ENCODE results near the gene ARHGEF7.

Gene ARHGEF7

GRCh38 chr13:111329641-111330040 lies 214.5 kb downstream of the ARHGEF7 start:
- no peak for DNase-seq

DNA sequence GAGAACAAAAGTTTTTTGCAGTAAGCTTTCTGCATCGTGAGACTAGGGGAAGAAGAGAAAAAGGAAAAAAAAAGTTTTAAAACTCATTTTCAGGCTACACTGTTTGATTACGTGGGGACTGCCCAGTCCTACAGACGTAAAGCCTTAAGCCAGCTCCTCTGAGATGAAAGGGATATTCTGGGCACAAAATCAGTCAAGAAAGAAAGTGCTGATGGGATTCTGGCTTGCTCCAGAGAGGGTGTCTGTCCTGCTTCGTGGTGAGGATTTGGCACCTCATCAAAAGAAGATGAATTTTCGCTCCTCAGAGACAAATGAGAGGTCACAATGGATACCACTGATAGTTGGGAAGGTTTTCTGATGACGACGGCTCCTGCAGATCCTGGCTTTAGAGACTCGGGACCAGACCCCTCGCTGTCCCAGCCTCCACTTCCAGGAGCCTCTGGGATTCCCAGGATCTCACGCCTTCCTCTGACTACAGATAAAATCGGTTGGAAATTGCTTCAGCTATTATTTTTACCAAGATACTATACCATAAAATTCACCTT lies 215.0 kb downstream of the ARHGEF7 start:
- DNase-seq: no peak

DNA sequence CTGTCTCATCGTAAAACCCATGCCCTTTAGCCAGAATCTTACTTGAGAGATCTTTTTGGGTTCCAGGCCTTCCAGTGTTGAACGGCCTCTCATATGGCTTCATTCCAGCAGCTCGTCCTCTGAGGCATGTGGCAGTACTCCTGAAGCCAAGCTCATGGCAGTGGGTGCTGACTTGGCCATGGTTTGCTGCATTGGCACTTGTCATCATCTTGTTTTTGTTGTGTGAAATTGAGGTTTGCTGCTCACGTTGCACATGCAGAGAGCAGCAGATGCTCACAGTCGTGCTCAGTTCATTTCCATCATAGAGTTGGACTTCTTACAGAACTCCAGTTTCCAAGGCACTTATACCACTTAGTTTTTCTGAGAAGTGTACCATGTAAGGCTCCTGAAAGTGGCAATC lies 220.2 kb downstream of the ARHGEF7 start:
- DNase-seq: no peak

DNA sequence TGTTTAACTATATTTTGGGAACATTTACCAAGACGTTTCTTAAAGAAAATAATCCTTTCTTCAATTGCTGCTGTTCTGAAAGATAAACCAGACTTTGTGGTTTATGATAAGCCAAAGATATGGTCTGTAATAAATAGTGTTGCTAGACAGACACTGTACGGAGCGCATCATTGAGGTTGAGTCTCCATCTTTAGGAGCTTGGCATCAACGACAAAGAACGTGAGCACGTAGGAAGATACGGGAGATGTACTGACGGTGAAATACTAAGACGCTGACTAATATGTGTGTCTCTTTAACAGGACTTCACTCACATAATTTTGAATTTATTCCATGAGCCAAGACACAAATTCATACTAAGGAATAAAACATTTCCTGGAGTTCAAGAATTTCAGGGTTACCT lies 221.6 kb downstream of the ARHGEF7 start:
- DNase-seq: no peak

- DNase-seq: peak; percentile 53
These were observed 222.1 kb downstream of the ARHGEF7 start for GRCh38 chr13:111337206-111337605.

GRCh38 chr13:111337741-111338140 lies 222.6 kb downstream of the ARHGEF7 start:
- DNase-seq: no peak

DNA sequence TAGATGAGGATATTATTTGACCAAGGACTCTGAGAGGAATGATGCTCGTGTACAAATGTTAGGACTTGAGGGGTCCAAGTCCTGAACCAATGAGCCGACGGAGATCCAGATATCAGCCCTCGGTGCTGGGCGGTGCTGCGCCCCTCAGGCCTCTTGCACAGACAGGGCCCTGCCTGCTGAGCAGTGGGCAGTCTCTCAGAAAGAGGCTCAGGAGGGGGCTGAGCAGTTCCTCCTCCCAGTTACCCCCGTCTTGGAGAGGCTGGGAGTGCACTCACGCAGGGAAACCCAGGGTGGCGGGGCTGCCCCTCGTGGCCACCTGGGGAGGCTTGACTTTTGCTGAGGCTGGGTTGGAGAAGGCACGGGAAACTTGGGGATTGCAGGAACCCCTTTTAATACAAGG lies 223.7 kb downstream of the ARHGEF7 start:
- peak; percentile 35 for DNase-seq

DNA sequence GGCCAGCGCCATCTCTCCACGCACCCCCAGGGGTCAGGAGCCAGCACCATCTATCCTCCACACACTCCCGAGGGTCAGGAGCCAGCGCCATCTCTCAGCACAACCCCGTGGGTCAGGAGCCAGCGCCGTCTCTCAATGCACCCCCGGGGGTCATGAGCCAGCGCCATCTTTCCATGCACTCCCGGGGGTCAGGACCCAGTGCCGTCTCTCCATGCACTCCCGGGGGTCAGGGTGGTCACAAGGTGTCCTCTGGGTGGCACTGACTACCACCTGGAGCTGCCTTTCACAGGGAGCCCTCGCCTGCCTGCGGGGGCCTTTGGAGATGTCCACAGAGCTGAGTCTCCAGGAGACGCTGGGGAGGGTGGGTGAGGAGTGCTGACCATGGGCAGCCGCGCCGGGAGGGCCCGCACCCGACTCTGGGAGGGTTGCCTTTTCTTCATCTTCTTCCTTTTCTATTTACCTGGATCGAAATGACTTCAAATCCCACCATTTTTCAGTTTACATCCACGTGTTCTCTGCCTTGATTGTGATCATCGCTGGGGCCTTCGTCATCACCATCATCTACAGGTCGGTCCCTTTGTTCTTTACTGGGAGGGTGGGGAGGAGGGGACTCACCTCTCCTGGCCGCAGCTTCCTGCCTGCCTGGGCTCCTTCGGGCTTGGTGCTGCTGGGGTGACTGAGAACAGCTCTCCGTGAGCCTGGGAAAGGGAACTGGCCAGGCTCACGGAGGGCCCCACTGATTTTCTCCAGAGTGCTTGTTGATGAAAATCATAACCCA lies 224.4 kb downstream of the ARHGEF7 start:
- peak; percentile 35 for DNase-seq

- DNase-seq: no peak
These were observed 226.8 kb downstream of the ARHGEF7 start for GRCh38 chr13:111341886-111342285.

GRCh38 chr13:111342721-111343120 lies 227.6 kb downstream of the ARHGEF7 start:
- DNase-seq: peak; percentile 34

DNA sequence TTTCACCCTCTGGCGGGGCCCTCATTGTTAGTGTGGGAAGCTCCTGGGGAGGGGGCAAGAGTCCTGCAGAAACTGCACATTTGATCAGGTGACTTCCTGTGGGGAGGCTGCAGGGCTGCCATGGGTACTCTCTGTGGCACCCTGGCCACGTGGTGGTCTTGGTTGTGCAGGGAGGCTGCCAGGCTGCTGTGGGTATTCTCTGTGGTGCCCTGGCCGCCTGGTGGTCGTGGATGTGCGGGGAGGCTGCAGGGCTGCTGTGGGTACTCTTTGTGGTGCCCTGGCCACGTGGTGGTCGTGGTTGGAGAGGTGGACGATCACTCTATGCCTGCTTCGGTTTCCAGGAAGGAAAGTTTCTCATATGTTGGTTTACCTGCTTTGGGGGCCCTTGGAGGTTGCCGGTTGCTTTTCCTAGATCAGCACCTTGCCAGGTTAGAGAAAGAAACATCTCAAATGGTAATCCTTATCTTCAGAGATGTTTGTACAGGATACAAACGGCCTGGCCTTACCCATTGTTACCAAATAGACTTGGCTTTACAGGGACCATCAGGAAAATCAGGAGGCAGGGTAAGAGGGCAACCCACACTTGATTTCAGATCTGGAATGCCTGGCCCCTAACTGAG lies 228.2 kb downstream of the ARHGEF7 start:
- DNase-seq: peak; percentile 39

DNA sequence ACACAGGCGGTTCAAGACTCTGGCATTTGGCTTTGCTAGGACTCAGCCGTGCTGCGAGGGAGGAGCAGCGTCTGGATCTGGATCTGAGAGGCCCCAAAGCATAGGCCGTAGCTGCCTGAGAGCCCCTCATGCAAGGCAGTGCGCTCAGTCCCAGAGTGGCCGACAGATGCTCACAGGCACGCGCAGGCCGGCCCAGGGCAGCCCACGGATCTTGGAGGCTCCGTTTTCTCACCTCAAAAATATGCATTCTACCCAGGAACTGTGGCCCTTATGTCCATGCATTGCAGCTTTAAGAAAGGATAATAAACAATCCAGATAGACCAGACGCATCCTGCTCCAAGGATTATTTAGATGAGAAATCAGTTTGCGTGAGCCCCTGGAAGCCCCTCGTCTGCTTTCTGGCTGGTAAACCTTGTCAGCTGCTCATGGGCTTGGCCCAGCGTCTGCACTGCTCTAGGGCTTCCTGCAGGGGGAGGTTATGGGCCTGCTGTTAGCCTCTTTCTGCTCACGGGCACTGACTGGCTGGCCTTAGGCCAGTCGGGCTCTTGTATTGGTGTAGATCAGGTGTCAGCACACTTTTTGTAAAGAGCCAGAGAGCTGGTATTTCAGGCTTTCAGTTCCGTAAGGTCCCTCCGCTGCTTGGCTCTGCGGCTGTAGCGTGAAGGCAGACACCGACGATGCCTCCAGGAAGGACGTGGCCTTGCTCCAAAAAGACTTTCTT lies 229.5 kb downstream of the ARHGEF7 start:
- peak; percentile 92 for DNase-seq

- DNase-seq: peak; percentile 35
These were observed 230.6 kb downstream of the ARHGEF7 start for GRCh38 chr13:111345682-111346081.

GRCh38 chr13:111346101-111346680 lies 231.1 kb downstream of the ARHGEF7 start:
- DNase-seq: no peak

- no peak for DNase-seq
These were observed 232.3 kb downstream of the ARHGEF7 start for GRCh38 chr13:111347438-111347837.

GRCh38 chr13:111353508-111353907 lies 238.4 kb downstream of the ARHGEF7 start:
- no peak for DNase-seq

GRCh38 chr13:111354789-111355188 lies 239.7 kb downstream of the ARHGEF7 start:
- no peak for DNase-seq
